ENCODE results near the gene SLC7A10.

DNA sequence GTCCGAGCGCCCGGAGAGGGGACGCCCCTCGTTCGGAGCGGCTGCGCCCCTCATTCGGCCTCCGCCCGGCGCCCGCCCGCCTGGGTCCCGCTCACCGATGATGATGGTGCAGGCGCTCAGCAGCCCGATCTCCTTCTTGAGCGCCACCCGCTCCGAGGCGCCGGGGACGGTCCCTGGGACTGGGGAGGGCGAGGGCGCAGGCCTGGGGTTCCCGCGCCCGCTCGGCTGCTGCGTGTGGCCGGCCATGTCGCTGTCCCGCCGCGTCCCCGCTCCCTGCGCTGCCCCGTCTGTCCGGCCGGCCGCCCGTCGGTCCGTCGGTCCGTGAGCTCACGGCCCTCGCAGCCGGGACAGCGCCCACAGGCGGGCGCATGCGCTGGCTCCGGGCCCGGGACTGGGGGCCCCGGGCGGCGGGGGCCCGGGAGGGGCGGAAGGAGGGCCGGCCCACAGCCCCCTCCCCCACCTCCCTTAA is at the start of gene SLC7A10:
- TF ChIP-seq EZH2 (IDR thresholded peaks at IDR 0.05; ENCODE audit: borderline replicate concordance, low read depth, low read length, severe bottlenecking) = no peak
- TF ChIP-seq CTCF (IDR thresholded peaks at IDR 0.05; ENCODE audit: borderline replicate concordance, extremely low read depth, low read length, poor library complexity, severe bottlenecking) = no peak
